SJSA1 (cell line): ENCODE results near the gene NRIP1. TPM values are rescaled to one million over a fixed set of nuclear protein-coding genes. Genes with fewer than 3 reads are reported as not detected.
"Not testable (repeated sequence)": the region's sequence is repeated elsewhere in the genome, so short reads cannot be mapped to it uniquely, and the experiment has no call there.

Experiments
- DNase-seq, 2 experiments: peaks; one replicate each; pipeline ENCODE4 v3.0.0-alpha.2; 2015 to 2020; ENCODE audit warnings: low spot score in 2 of 2, low read depth in 1 of 2
- H3K27ac ChIP-seq: fragments of 250-450 bp; sonication (Bioruptor Pico); 2 replicates; pipeline ENCODE4 v1.5.1; 2020; ENCODE audit warnings: mild to moderate bottlenecking, moderate library complexity
- H3K27me3 ChIP-seq: fragments of 250-450 bp; sonication (Bioruptor Pico); replicated peaks from 2 replicates; pipeline ENCODE4 v1.5.1; 2020; ENCODE audit warnings: mild to moderate bottlenecking, moderate library complexity
- H3K36me3 ChIP-seq: fragments of 250-450 bp; sonication (Bioruptor Pico); 2 replicates; pipeline ENCODE4 v1.5.1; 2020; ENCODE audit warnings: mild to moderate bottlenecking
- H3K4me1 ChIP-seq: fragments of 250-450 bp; sonication (Bioruptor Pico); replicated peaks from 2 replicates; pipeline ENCODE4 v1.6.1; 2021; ENCODE audit warnings: mild to moderate bottlenecking
- H3K4me3 ChIP-seq: fragments of 250-450 bp; sonication (Bioruptor Pico); 2 replicates; pipeline ENCODE4 v1.5.1; 2020; ENCODE audit warnings: mild to moderate bottlenecking
- H3K9me3 ChIP-seq: fragments of 250-450 bp; sonication (Bioruptor Pico); replicated peaks from 2 replicates; pipeline ENCODE4 v1.5.1; 2020; ENCODE audit warnings: mild to moderate bottlenecking
- total RNA-seq: library from RNA; depleted of rRNA; stranded (reverse); fragments of >200 nt; shearing (Covaris generic); gene quantifications from 2 replicates; pipeline ENCODE4 v1.2.3, GENCODE V29; 2014

The NRIP1 gene
- total RNA-seq, 1 experiment from 2014 or later, result 26.0 TPM

DNA sequence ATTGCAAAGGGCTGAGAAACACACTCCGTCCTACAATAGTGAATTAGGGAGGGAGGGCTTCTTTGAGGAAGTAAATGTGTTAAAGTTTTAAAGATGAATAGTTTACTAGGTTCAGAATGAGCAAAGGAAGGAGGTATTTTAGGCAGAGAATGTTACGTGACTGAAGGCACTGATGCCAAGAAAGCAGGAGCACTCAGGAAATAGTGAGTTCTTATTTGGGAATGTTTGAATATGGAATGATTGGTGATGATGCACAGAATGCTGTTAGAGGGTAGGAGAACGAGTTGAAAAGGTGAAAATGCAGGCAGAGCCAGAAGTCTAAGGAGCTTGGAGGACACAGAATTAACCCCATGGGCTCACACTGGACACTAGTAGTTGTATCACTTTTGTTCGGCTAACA is 108.0 kb downstream of the NRIP1 start:
- Histone ChIP-seq H3K36me3 (no peaks in the 10 kb centered on the region), H3K4me1 (no peaks in the 10 kb centered on the region), H3K4me3 (no peak overlapping the region), H3K9me3 (no peaks in the 10 kb centered on the region), H3K27me3 (no peaks in the 10 kb centered on the region), H3K27ac (no peak overlapping the region)
- DNase-seq, result no peak

DNA sequence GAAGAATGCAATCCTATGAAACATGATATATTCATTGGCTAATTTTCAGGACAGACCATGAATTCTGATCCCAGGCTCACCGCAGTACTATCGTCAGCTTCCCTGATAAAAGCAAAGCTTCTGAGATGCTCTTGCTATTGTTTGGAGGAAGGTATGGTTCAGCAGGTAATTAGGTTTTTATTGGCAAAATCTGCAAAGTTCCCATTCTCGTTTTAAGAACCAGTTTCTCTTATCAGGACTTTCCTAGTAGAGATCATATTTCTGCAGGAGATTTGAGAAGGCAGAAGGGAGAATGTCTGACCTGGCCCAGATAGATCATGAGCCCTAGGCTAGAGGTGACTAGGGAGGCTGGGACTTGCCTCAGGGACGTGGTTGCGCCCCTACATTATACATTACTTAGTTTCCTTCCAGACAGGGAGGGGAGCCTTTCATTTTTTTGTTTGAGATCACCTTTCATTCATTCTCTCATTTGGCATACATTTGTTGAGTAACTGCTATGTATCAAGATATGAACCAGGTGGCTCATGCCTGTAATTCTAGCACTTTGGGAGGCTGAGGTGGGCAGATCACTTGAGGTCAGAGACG is 108.8 kb downstream of the NRIP1 start:
- Histone ChIP-seq H3K36me3 (no peaks in the 10 kb centered on the region), H3K27ac (no peak overlapping the region), H3K4me3 (no peak overlapping the region), H3K9me3 (no peaks in the 10 kb centered on the region), H3K4me1 (no peaks in the 10 kb centered on the region), H3K27me3 (no peaks in the 10 kb centered on the region)
- DNase-seq, result no peak

DNA sequence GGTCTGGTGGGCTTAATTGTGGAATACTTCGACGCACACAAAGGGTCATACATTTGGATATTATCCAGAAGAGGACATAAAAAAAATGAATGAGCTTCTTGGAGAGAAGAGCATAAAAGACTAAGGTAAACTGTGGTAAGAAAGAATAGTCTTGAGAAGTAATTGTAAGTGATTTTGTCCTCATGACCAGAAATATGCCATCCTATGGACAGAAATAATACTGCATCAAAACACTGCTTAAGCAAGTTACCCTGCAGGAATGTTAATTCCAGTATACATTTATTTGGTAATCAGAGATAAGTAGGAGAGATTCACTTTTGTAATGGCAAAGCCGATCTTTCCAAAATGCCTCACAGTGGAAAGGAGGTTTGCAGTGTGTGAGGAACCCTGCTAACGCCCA is 111.9 kb downstream of the NRIP1 start:
- H3K27me3 ChIP-seq, result no peaks in the 10 kb centered on the region
- no peak overlapping the region for H3K4me3 ChIP-seq
- H3K27ac ChIP-seq, result no peak overlapping the region
- no peak for DNase-seq
- H3K36me3 ChIP-seq, result no peaks in the 10 kb centered on the region
- no peaks in the 10 kb centered on the region for H3K9me3 ChIP-seq
- H3K4me1 ChIP-seq, result no peaks in the 10 kb centered on the region

DNA sequence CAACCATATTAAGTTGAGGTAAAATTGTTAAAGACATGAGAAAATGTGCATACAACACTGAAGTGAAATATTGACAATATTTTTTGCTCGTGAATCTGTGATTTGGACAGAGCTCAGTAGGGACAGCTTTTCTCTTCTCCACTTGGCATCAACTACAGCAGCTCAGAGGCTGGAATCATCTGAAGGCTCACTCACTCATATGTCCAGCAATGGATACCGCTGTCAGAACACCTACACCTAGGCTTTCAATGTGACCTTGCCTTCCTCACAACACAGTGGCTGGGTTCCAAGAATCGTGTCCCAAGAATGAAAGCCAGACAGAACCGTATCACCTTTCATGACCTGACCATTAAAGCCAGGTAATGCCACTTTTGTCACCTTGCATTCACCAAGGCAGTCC is 115.2 kb downstream of the NRIP1 start:
- Histone ChIP-seq H3K9me3 (no peaks in the 10 kb centered on the region), H3K27me3 (no peaks in the 10 kb centered on the region), H3K27ac (no peak overlapping the region), H3K4me1 (0 out of 2 replicates have a peak, but pooled peaks cover 6% of the 10 kb centered on the region), H3K36me3 (no peaks in the 10 kb centered on the region), H3K4me3 (no peak overlapping the region)
- no peak for DNase-seq

DNA sequence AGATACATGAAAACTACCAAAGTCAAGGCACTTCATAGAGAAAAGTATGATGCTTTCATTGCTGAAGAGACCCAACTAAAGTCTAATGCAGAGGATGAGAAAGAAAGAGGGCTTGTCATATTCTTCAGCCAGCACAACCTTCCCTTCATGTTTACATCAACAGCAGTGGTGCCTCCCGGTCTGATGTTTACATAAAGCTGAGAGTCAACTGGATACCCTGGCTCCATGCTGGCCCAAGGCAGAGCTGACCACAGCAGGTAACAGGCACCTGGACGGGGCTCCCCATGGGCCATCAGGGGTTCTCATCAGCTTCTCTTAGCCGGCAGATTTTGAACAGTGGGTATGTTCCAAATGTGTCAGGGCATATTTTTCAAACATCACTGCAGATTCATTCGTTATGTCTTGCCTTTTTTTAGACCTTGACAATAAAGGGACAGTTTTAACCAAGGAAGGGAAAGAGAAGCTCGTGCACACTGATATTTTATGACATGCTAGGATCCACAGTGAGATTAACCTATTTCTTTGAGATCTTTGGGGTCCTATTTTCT is 117.1 kb downstream of the NRIP1 start:
- H3K27ac ChIP-seq, result no peak overlapping the region
- DNase-seq, result no peak
- no peaks in the 10 kb centered on the region for H3K9me3 ChIP-seq
- 0 out of 2 replicates have a peak, but pooled peaks cover 6% of the 10 kb centered on the region for H3K4me1 ChIP-seq
- H3K4me3 ChIP-seq, result no peak overlapping the region
- no peaks in the 10 kb centered on the region for H3K27me3 ChIP-seq
- no peaks in the 10 kb centered on the region for H3K36me3 ChIP-seq

DNA sequence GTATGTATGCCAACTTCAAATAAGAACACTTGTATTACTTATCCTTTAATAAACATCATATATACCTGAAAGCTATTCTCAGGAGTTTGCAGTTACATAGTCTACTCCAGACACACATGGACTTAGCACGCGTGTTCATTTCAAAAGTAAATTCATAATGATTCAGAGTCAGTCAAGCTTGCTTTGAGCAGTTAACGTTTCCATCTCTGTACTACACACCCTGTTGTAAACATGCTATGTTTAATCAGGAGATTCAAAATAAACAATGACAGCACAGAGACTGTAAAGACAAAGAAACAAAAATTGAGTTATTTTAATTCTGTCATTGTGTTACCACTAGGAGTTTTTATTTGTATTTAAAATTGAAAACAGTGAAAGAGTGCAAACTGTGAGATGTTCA is 119.6 kb downstream of the NRIP1 start:
- H3K36me3 ChIP-seq, result no peaks in the 10 kb centered on the region
- H3K9me3 ChIP-seq, result no peaks in the 10 kb centered on the region
- 0 out of 2 replicates have a peak, but pooled peaks cover 6% of the 10 kb centered on the region for H3K4me1 ChIP-seq
- H3K4me3 ChIP-seq, result no peak overlapping the region
- no peaks in the 10 kb centered on the region for H3K27me3 ChIP-seq
- no peak overlapping the region for H3K27ac ChIP-seq
- no peak for DNase-seq

DNA sequence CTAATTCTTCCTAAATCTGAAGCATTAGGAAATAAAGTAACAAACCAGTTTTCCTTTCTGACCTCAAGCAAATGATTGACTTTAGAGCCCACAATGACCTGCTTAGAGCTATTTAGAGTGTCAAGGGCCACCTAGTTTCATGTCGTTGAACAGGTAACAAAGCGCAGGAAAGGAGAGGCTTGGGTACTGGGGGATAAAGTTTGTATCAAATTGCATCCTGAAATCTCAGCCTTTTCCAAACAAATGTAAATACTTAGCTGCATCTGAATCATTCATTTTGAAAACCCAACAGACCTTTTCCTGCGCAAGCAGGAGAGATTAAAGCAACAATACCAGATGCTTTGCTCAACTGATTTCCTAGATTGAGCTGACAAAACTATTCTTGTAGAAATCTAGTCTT is 121.2 kb downstream of the NRIP1 start:
- H3K27me3 ChIP-seq, result no peaks in the 10 kb centered on the region
- H3K4me3 ChIP-seq, result no peak overlapping the region
- H3K27ac ChIP-seq, result no peak overlapping the region
- no peaks in the 10 kb centered on the region for H3K36me3 ChIP-seq
- no peak for DNase-seq
- no peaks in the 10 kb centered on the region for H3K9me3 ChIP-seq
- 0 out of 2 replicates have a peak, but pooled peaks cover 6% of the 10 kb centered on the region for H3K4me1 ChIP-seq

DNA sequence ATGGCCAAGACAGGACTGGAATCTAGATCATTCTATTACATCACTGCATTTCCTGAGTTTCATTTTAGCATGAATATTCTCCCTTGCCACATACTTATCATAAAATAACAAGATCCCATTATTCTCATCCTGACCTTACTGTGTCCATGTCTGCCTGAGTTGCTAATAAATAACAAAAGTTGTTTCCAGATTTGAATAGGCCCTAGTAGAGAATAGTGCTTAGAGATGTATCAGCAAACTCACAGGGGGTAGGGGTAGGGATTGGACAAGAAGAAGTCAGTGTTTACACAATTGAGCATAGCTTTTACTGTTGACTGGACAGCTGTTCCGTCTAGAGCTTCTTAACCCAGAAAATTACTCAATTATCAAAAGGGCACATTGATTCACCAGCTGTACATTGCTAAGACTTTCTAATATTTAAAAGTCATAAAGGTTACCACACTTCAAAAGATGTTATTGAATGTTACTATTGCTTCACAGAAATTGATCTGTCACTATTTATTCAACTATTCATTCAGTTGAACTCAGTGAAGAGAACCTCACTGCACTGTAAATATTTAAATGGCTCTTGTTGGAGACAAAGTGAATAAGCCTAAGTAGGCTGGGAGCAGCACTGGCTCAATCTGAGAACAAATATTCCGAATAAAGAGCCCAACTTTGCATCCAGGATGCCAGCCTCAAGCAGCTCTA is 121.9 kb downstream of the NRIP1 start:
- H3K27ac ChIP-seq, result no peak overlapping the region
- H3K9me3 ChIP-seq, result no peaks in the 10 kb centered on the region
- H3K27me3 ChIP-seq, result no peaks in the 10 kb centered on the region
- H3K4me3 ChIP-seq, result no peak overlapping the region
- H3K4me1 ChIP-seq, result 0 out of 2 replicates have a peak, but pooled peaks cover 6% of the 10 kb centered on the region
- no peaks in the 10 kb centered on the region for H3K36me3 ChIP-seq
- no peak for DNase-seq

DNA sequence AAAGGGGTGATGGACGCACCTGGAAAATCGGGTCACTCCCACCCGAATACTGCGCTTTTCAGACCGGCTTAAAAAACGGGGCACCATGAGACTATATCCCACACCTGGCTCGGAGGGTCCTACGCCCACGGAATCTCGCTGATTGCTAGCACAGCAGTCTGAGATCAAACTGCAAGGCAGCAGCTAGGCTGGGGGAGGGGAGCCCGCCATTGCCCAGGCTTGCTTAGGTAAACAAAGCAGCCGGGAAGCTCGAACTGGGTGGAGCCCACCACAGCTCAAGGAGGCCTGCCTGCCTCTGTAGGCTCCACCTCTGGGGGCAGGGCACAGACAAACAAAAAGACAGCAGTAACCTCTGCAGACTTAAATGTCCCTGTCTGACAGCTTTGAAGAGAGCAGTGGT is 137.5 kb downstream of the NRIP1 start:
- H3K36me3 ChIP-seq, H3K9me3 ChIP-seq, DNase-seq, H3K27ac ChIP-seq, H3K4me3 ChIP-seq, H3K27me3 ChIP-seq, H3K4me1 ChIP-seq: not testable (repeated sequence)

DNA sequence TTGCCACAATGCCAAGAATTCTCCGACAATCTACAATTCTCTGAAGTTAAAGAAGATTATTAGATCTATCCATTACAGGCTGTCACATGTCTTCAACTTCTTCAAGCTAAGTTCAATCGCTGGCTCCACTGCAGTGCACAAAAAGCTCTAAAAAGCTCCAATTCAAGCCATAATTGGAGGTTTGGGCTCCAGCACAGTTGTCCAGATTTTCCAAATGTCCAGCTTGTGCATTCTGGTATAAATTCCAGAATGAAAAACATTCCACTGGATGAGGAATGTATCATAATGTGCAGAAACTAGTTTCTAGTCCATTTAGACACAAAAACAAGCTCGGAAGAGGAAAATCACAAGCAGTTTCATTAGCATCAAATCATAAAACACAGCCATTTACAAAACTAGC is 138.6 kb downstream of the NRIP1 start:
- Histone ChIP-seq H3K27me3 (no peaks in the 10 kb centered on the region), H3K9me3 (no peaks in the 10 kb centered on the region), H3K27ac (no peak overlapping the region), H3K4me3 (no peak overlapping the region), H3K4me1 (no peaks in the 10 kb centered on the region), H3K36me3 (no peaks in the 10 kb centered on the region)
- DNase-seq, result no peak

DNA sequence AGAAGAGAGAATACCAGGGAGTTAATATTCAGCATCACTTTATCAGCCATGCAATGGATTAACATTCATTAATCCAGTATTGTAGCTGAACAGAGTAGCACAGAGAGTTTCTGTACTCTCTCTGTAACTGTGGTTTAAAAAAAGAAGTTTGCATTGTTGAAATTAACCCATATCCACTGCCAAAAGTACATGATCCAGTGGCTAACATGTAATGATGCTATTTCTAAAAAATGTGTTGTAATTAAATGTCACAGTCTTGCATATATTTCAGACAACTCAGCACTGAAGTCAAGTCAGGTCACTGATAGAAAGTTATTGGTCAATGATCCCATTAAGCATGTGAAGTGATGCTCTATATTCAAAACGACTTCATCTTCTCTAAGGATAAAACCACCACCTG is 141.3 kb downstream of the NRIP1 start:
- Histone ChIP-seq H3K27me3 (no peaks in the 10 kb centered on the region), H3K36me3 (no peaks in the 10 kb centered on the region), H3K9me3 (no peaks in the 10 kb centered on the region), H3K27ac (no peak overlapping the region), H3K4me3 (no peak overlapping the region), H3K4me1 (no peaks in the 10 kb centered on the region)
- DNase-seq, result no peak

DNA sequence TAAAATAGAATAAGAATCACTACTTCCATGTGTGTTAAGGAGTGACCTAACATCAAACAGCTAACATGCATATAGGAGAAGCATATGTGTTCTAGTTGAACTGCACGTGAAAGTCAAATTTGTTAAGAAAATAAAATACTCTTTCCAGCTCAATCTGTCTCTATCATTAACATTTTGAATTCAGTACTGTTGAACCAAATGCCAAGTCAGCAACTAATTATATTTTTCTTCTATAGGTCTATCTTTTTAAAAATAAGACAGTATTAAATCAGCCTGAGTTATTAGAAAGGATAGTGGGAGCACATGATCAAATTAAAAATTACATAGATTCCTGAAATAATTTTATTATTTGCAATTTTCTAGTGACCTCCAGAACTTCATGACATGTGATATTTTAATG is 141.8 kb downstream of the NRIP1 start:
- DNase-seq, result no peak
- Histone ChIP-seq H3K36me3 (no peaks in the 10 kb centered on the region), H3K9me3 (no peaks in the 10 kb centered on the region), H3K4me3 (no peak overlapping the region), H3K27me3 (no peaks in the 10 kb centered on the region), H3K4me1 (no peaks in the 10 kb centered on the region), H3K27ac (no peak overlapping the region)

DNA sequence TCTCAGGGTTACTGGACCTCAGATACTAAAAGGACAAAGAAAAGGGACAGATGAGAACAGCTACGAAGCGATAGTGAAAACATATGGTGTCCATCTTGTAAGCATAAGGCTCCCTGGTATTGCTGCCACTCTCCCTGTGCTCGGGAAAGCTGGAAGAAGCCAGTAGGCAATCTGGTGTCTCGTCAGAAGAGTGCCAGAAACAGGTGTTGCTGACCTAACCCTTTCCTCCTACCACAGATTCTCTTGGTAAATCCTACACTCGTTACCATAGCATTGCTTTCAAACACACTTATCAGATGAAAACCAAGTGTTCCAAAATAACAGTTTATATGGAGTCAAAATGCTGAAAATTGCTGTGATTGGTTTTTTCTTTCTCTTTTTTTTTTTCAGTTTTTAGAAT is 146.3 kb downstream of the NRIP1 start:
- Histone ChIP-seq H3K36me3 (no peaks in the 10 kb centered on the region), H3K4me1 (no peaks in the 10 kb centered on the region), H3K27me3 (no peaks in the 10 kb centered on the region), H3K9me3 (no peaks in the 10 kb centered on the region), H3K4me3 (no peak overlapping the region), H3K27ac (no peak overlapping the region)
- DNase-seq, result no peak

DNA sequence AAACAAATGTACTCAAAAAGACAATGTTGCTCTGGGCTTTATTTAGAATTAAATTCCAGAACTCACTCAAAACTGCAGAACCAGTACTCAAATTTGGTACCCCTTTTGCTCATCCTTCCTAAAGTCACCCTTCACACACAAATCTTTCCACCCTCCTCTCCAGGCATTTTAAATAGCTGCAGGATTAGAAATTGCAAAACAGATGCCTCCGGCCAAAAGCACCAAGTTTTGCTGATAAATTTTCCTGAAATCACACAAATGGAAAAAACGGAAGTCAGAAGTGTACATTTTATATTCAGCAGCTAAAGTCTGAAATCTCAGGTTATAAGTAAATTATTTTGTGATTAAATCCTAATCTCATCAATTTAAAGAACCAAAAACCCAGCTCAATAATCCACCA is 147.0 kb downstream of the NRIP1 start:
- no peak for DNase-seq
- H3K36me3 ChIP-seq, result no peaks in the 10 kb centered on the region
- H3K27me3 ChIP-seq, result no peaks in the 10 kb centered on the region
- no peaks in the 10 kb centered on the region for H3K4me1 ChIP-seq
- H3K27ac ChIP-seq, result no peak overlapping the region
- no peaks in the 10 kb centered on the region for H3K9me3 ChIP-seq
- no peak overlapping the region for H3K4me3 ChIP-seq
